ENCODE data around the gene GPER1. TPM values are rescaled to one million over a fixed set of nuclear protein-coding genes. Genes with fewer than 3 reads are reported as not detected.

The GPER1 gene
- polyA plus RNA-seq, 2 of the 4 experiments (the other 2 are of a cell fraction) = 0.23 to 0.50 TPM

GRCh38 chr7:1040790-1041189 lies 47.1 kb upstream of the GPER1 start (continued):
- TF ChIP-seq MYC (IDR thresholded peaks at IDR 0.05; ENCODE audit: borderline replicate concordance, low read length) = no peak
- no peak for TF ChIP-seq KDM1A (IDR thresholded peaks at IDR 0.05; ENCODE audit: low read depth)
- no peak for TF ChIP-seq CTCF (IDR thresholded peaks at IDR 0.05)
- TF ChIP-seq RARB (CRISPR knock-in tag; IDR thresholded peaks at IDR 0.05) = no peak
- no peak for TF ChIP-seq MAFK (IDR thresholded peaks at IDR 0.05; ENCODE audit: partially characterized antibody)
- TF ChIP-seq BHLHE40 (IDR thresholded peaks at IDR 0.05; ENCODE audit: low read depth, low read length) = no peak

- Histone ChIP-seq H3K4me2 (no peak overlapping the region), H3K4me1 (peaks cover 18% of the 10 kb centered on the region), H3K4me3 (no peak overlapping the region), H3K9me3 (no peaks in the 10 kb centered on the region), H3K27ac (no peak overlapping the region)
- ATAC-seq = no peak
- DNase-seq (ENCODE audit: low read depth in 1 of 2, low spot score in 1 of 2) = no peak
- no peak for TF ChIP-seq FOXS1 (CRISPR knock-in tag; IDR thresholded peaks at IDR 0.05)
- no peak for TF ChIP-seq HMGXB4 (CRISPR knock-in tag; IDR thresholded peaks at IDR 0.05; ENCODE audit: borderline replicate concordance)
- TF ChIP-seq REST (IDR thresholded peaks at IDR 0.05) = no peak
- TF ChIP-seq RCOR1 (IDR thresholded peaks at IDR 0.05; ENCODE audit: low read depth, low read length) = no peak
- TF ChIP-seq E2F6 (IDR thresholded peaks at IDR 0.05; ENCODE audit: borderline replicate concordance, low read depth) = no peak
- no peak for TF ChIP-seq MAFK (IDR thresholded peaks at IDR 0.05; ENCODE audit: partially characterized antibody)
- TF ChIP-seq FOSB (CRISPR knock-in tag; IDR thresholded peaks at IDR 0.05) = no peak
- no peak for TF ChIP-seq ZFP36 (IDR thresholded peaks at IDR 0.05; ENCODE audit: borderline replicate concordance, partially characterized antibody)
- TF ChIP-seq HOXB13 (CRISPR knock-in tag; IDR thresholded peaks at IDR 0.05; ENCODE audit: low read depth) = no peak
- no peak for TF ChIP-seq BHLHE40 (IDR thresholded peaks at IDR 0.05; ENCODE audit: low read depth, low read length)
- TF ChIP-seq USF2 (IDR thresholded peaks at IDR 0.05) = no peak
- TF ChIP-seq PBX3 (IDR thresholded peaks at IDR 0.05) = no peak
- TF ChIP-seq HES2 (IDR thresholded peaks at IDR 0.05) = no peak
- no peak for TF ChIP-seq JUN (IDR thresholded peaks at IDR 0.05)
- TF ChIP-seq BCL3 (IDR thresholded peaks at IDR 0.05) = no peak
- no peak for TF ChIP-seq JUNB (IDR thresholded peaks at IDR 0.05)
- TF ChIP-seq RNF2 (IDR thresholded peaks at IDR 0.05; ENCODE audit: borderline replicate concordance, low read depth) = no peak
- TF ChIP-seq POLR2A (IDR thresholded peaks at IDR 0.05; ENCODE audit: low read length) = no peak
- TF ChIP-seq CEBPB (IDR thresholded peaks at IDR 0.05) = no peak
- POLR2A ChIA-PET = interaction anchor here (0.7 kb wide), 1 partner anchor 13 kb away, joined by 3 read pairs; no protein-coding TSS in a partner anchor
- 88% methylated on average over 35 of the region's 40 CpGs for WGBS (ENCODE audit: missing lambda C conversion rate)
- CTCF ChIA-PET = interaction anchor here (0.7 to 7.2 kb wide), 6 partner anchors 11 to 135 kb away, joined by 4 to 84 read pairs (median 6); no protein-coding TSS in a partner anchor
- no peak for FAIRE-seq
Measured at GRCh38 chr7:1041551-1042491, 46.1 kb upstream of the GPER1 start.

Data from A549 (cell line).